Neural progenitor cell (in vitro differentiated cells): ENCODE measurements around the gene CCDC60. TPM values are rescaled to one million over a fixed set of nuclear protein-coding genes. Genes with fewer than 3 reads are reported as not detected.

Experiments
- DNase-seq: peaks from one replicate; pipeline ENCODE4 v3.0.0-alpha.2; 2016; ENCODE audit warnings: low spot score
- H2AFZ ChIP-seq: fragments of 200-600 bp; sonication (generic); replicated peaks from 2 replicates; pipeline ENCODE4 v1.6.1; 2016; ENCODE audit warnings: antibody characterized with exemption
- H3F3A ChIP-seq: fragments of 200-600 bp; sonication (generic); 2 replicates; pipeline ENCODE4 v1.6.1; 2016; ENCODE audit warnings: antibody characterized with exemption, low read depth
- H3K27ac ChIP-seq: fragments of 200-600 bp; sonication (generic); 2 replicates; pipeline ENCODE4 v1.5.1; 2016; ENCODE audit warnings: mild to moderate bottlenecking
- H3K27me3 ChIP-seq: fragments of 200-600 bp; sonication (generic); 2 replicates; pipeline ENCODE4 v1.6.1; 2016; ENCODE audit warnings: mild to moderate bottlenecking, moderate library complexity
- H3K36me3 ChIP-seq: fragments of 200-600 bp; sonication (generic); 2 replicates; pipeline ENCODE4 v1.5.1; 2016
- H3K4me1 ChIP-seq: fragments of 200-600 bp; sonication (generic); 2 replicates; pipeline ENCODE4 v1.6.1; 2016; ENCODE audit warnings: mixed run types
- H3K4me2 ChIP-seq: fragments of 200-600 bp; sonication (generic); 2 replicates; pipeline ENCODE4 v1.6.1; 2016
- H3K4me3 ChIP-seq: fragments of 200-600 bp; sonication (generic); 2 replicates; pipeline ENCODE4 v1.5.1; 2016
- H3K79me2 ChIP-seq: fragments of 200-600 bp; sonication (generic); 2 replicates; pipeline ENCODE4 v1.6.1; 2016; ENCODE audit warnings: low read depth
- H3K9ac ChIP-seq: fragments of 200-600 bp; sonication (generic); 2 replicates; pipeline ENCODE4 v1.6.1; 2016
- H3K9me3 ChIP-seq: fragments of 200-600 bp; sonication (generic); 2 replicates; pipeline ENCODE4 v1.5.1; 2016; ENCODE audit warnings: low read depth
- H4K20me1 ChIP-seq: fragments of 200-600 bp; sonication (generic); 2 replicates; pipeline ENCODE4 v1.6.1; 2016; ENCODE audit warnings: low read depth
- H3K27ac Mint-ChIP-seq: 3 replicates; pipeline ENCODE4 v1.8.0; 2021; ENCODE audit warnings: mixed read lengths
- H3K27me3 Mint-ChIP-seq: 2 replicates; pipeline ENCODE4 v1.8.0; 2022; ENCODE audit warnings: low read depth, mild to moderate bottlenecking, inconsistent platforms, moderate library complexity, mixed read lengths; ENCODE audit not compliant: insufficient read depth
- H3K36me3 Mint-ChIP-seq: 3 replicates; pipeline ENCODE4 v1.8.0; 2021; ENCODE audit warnings: mixed read lengths
- H3K4me1 Mint-ChIP-seq: 3 replicates; pipeline ENCODE4 v1.8.0; 2021; ENCODE audit warnings: mixed read lengths
- H3K4me3 Mint-ChIP-seq: 3 replicates; pipeline ENCODE4 v1.8.0; 2021; ENCODE audit warnings: mild to moderate bottlenecking, moderate library complexity, mixed read lengths
- H3K9me3 Mint-ChIP-seq: 3 replicates; pipeline ENCODE4 v1.8.0; 2020; ENCODE audit warnings: mixed read lengths
- EZH2 ChIP-seq: fragments of 200-600 bp; sonication (generic); IDR thresholded peaks from 2 replicates; pipeline ENCODE4 v1.6.1; 2017; ENCODE audit warnings: antibody characterized with exemption, mild to moderate bottlenecking, moderate library complexity
- EZH2phosphoT487 ChIP-seq: fragments of 200-600 bp; sonication (generic); IDR thresholded peaks from 2 replicates; pipeline ENCODE4 v1.6.1; 2017; ENCODE audit warnings: antibody characterized with exemption
- total RNA-seq: library from RNA; depleted of rRNA; stranded (reverse); fragments of >200 nt; gene quantifications from 2 replicates; pipeline ENCODE4 v1.2.3, GENCODE V29; 2015; ENCODE audit warnings: low replicate concordance
- TF ChIP-seq, protein P1 (sequence below): fragments of 200-600 bp; sonication (generic); IDR thresholded peaks from 2 replicates; pipeline ENCODE4 v1.5.1; 2017; ENCODE audit warnings: antibody characterized with exemption, mild to moderate bottlenecking

CCDC60 gene
- total RNA-seq, 1 donor from 2014 or later: 4.6 TPM

DNA sequence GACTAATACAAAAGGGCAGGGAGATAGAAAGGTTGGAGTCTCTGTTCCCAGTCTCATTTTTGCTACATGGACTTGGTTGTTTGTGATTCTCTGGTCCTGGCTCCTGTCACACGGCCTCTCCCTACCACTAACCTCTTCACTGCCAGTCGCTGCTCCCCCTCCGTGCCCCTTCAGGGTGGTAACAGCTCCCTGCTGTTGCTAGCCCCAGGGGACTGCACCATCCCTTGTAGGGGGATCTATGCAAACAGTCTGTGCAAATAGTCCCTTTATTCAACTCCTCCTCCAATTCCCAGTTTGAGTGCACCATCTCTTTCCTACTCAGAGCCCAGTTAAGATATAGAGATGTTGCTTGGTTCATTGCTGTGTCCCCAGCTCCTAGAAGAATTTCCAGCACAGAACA lies 51.1 kb downstream of the CCDC60 start:
- Mint-ChIP-seq H3K4me3 (no peak overlapping the region), H3K27me3 (peaks cover 4% of the 10 kb centered on the region), H3K27ac (no peak overlapping the region), H3K36me3 (no peaks in the 10 kb centered on the region), H3K4me1 (peaks cover 3% of the 10 kb centered on the region), H3K9me3 (peaks cover 3% of the 10 kb centered on the region)
- Histone ChIP-seq H3K4me3 (no peak overlapping the region), H3K9me3 (no peaks in the 10 kb centered on the region), H2AFZ (no peak overlapping the region), H3K27me3 (no peaks in the 10 kb centered on the region), H3K9ac (no peak overlapping the region), H3K4me1 (peaks cover 29% of the 10 kb centered on the region), H3F3A (peaks cover 5% of the 10 kb centered on the region), H3K36me3 (no peaks in the 10 kb centered on the region), H3K4me2 (no peak overlapping the region), H3K27ac (no peak overlapping the region), H3K79me2 (no peaks in the 10 kb centered on the region), H4K20me1 (no peaks in the 10 kb centered on the region)
- no peak for DNase-seq
- TF ChIP-seq EZH2: no peak

DNA sequence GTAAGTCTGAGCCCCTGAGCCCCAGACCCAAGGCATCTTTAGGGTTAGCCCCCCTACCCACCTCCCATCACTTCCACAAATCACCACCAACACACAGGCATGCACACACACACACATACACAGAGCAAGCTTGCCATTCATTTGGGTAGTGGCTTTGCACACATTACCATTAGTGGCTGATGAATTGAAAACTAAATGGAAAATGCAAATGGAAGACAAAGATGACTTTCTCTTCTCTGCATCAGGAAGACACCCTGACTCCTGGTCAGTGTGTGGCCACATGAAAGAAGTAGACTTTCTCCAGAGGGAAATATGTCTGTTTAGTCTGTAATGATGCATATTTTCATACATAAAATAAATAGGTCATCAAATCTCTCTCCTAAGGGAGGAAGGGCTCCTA lies 55.2 kb downstream of the CCDC60 start:
- Histone ChIP-seq H3K9me3 (no peaks in the 10 kb centered on the region), H3F3A (peaks cover 8% of the 10 kb centered on the region), H3K27me3 (no peaks in the 10 kb centered on the region), H3K27ac (no peak overlapping the region), H3K4me3 (no peak overlapping the region), H3K79me2 (no peaks in the 10 kb centered on the region), H3K9ac (no peak overlapping the region), H3K36me3 (no peaks in the 10 kb centered on the region), H4K20me1 (no peaks in the 10 kb centered on the region), H3K4me2 (no peak overlapping the region), H3K4me1 (peaks cover 33% of the 10 kb centered on the region), H2AFZ (no peak overlapping the region)
- Mint-ChIP-seq H3K9me3 (no peaks in the 10 kb centered on the region), H3K36me3 (no peaks in the 10 kb centered on the region), H3K27ac (no peak overlapping the region), H3K4me3 (no peak overlapping the region), H3K27me3 (peaks cover 7% of the 10 kb centered on the region), H3K4me1 (peaks cover 3% of the 10 kb centered on the region)
- no peak for TF ChIP-seq EZH2phosphoT487
- TF ChIP-seq, protein P1, sequence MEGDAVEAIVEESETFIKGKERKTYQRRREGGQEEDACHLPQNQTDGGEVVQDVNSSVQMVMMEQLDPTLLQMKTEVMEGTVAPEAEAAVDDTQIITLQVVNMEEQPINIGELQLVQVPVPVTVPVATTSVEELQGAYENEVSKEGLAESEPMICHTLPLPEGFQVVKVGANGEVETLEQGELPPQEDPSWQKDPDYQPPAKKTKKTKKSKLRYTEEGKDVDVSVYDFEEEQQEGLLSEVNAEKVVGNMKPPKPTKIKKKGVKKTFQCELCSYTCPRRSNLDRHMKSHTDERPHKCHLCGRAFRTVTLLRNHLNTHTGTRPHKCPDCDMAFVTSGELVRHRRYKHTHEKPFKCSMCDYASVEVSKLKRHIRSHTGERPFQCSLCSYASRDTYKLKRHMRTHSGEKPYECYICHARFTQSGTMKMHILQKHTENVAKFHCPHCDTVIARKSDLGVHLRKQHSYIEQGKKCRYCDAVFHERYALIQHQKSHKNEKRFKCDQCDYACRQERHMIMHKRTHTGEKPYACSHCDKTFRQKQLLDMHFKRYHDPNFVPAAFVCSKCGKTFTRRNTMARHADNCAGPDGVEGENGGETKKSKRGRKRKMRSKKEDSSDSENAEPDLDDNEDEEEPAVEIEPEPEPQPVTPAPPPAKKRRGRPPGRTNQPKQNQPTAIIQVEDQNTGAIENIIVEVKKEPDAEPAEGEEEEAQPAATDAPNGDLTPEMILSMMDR: no peak
- no peak for TF ChIP-seq EZH2
- DNase-seq: no peak

DNA sequence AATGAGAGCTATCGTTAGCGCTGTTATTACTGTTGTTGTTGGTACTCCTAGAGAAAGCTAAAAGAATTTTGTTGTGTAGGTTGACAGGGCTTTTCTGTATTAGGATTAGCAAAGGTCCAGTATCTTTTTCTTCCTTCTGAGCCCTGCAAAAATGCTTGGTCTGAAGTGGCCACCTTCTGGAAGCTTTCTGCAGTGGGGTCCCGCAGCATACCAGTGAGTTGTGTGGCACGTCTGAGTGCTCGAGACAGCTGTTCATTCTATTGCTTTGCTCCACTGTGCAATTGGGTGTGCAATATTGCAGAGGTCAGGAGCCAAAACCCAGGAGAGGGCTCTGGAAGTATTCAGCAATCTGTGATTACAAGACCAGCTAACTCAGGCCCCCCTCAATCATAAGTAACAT lies 57.1 kb downstream of the CCDC60 start:
- H2AFZ ChIP-seq: no peak overlapping the region
- H3F3A ChIP-seq: peaks cover 8% of the 10 kb centered on the region
- no peak overlapping the region for H3K27ac ChIP-seq
- Mint-ChIP-seq H3K27me3 (peaks cover 7% of the 10 kb centered on the region), H3K36me3 (no peaks in the 10 kb centered on the region), H3K9me3 (peaks cover 4% of the 10 kb centered on the region), H3K27ac (no peak overlapping the region), H3K4me3 (no peak overlapping the region), H3K4me1 (no peaks in the 10 kb centered on the region)
- no peak overlapping the region for H3K9ac ChIP-seq
- H3K79me2 ChIP-seq: no peaks in the 10 kb centered on the region
- peaks cover 31% of the 10 kb centered on the region for H3K4me1 ChIP-seq
- H4K20me1 ChIP-seq: no peaks in the 10 kb centered on the region
- no peak overlapping the region for H3K4me2 ChIP-seq
- TF ChIP-seq EZH2 (no peak), EZH2phosphoT487 (no peak)
- TF ChIP-seq, protein P1: no peak
- H3K4me3 ChIP-seq: no peak overlapping the region
- no peaks in the 10 kb centered on the region for H3K27me3 ChIP-seq
- H3K9me3 ChIP-seq: no peaks in the 10 kb centered on the region
- DNase-seq: no peak
- H3K36me3 ChIP-seq: no peaks in the 10 kb centered on the region

GRCh38 chr12:119393677-119394076 lies 59.1 kb downstream of the CCDC60 start:
- DNase-seq: no peak
- TF ChIP-seq EZH2 (no peak), EZH2phosphoT487 (no peak)
- TF ChIP-seq, protein P1: no peak
- H3K27ac ChIP-seq: no peak overlapping the region
- H3K9me3 Mint-ChIP-seq: peaks cover 14% of the 10 kb centered on the region
- H3K79me2 ChIP-seq: no peaks in the 10 kb centered on the region
- peaks cover 8% of the 10 kb centered on the region for H3F3A ChIP-seq
- H2AFZ ChIP-seq: no peak overlapping the region
- no peaks in the 10 kb centered on the region for H3K36me3 ChIP-seq
- H3K4me1 ChIP-seq: peaks cover 22% of the 10 kb centered on the region
- no peaks in the 10 kb centered on the region for H3K27me3 ChIP-seq
- H3K4me3 ChIP-seq: no peak overlapping the region
- no peaks in the 10 kb centered on the region for H4K20me1 ChIP-seq
- no peak overlapping the region for H3K4me3 Mint-ChIP-seq
- H3K27me3 Mint-ChIP-seq: peaks cover 7% of the 10 kb centered on the region
- H3K4me2 ChIP-seq: no peak overlapping the region
- H3K9me3 ChIP-seq: no peaks in the 10 kb centered on the region
- H3K4me1 Mint-ChIP-seq: no peaks in the 10 kb centered on the region
- no peak overlapping the region for H3K27ac Mint-ChIP-seq
- no peak overlapping the region for H3K9ac ChIP-seq
- H3K36me3 Mint-ChIP-seq: no peaks in the 10 kb centered on the region
